HG03565 (cell line): Measurements from ENCODE around the gene COX4I2.
"Not testable (repeated sequence)": the region's sequence is repeated elsewhere in the genome, so short reads cannot be mapped to it uniquely, and the experiment has no call there.

Source experiments
- ATAC-seq: cut with Tn5 transposase; IDR thresholded peaks from one replicate; pipeline ENCODE4 v1.9.1; 2021; ENCODE audit warnings: mild to moderate bottlenecking, moderate library complexity; ENCODE audit not compliant: unreplicated experiment

The COX4I2 gene

DNA sequence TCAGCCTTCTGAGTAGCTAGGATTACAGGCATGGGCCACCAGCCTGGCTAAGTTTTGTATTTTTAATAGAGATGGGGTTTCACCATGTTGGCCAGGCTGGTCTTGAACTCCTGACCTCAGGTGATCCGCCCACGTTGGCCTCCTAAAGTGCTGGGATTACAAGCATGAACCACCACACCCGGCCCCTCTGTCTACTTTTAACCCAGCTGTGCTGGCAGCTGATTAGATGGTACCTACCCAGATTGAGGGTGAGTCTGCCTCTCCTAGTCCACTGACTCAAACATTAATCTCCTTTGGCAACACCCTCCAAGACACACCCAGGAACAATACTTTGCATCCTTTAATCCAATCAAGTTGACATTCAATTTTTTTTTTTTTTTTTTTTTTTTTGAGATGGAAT lies 10.4 kb downstream of the COX4I2 start:
- not testable (repeated sequence) for ATAC-seq

DNA sequence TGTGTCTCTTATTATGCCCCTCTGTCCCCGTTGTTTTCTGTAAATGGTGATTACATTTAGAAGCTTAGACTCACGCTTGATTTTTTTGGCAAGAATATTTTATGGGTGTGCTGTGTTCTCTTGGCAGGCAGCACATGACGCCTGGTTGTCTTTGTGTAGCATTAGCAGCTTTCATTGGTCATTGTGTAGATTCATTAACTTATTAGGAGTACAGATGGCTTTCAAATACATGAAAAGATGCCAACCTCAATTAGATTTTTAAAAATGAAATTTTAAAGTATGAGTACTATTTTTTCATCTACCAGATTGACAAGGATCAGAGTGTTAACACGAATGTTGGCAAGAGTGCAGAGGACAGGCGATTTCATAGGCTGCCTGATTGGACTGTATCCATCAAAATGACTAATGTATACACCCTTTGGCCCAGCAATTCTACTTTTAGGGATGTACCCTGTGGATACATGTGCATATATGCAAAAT lies 15.2 kb downstream of the COX4I2 start:
- ATAC-seq, result no peak

DNA sequence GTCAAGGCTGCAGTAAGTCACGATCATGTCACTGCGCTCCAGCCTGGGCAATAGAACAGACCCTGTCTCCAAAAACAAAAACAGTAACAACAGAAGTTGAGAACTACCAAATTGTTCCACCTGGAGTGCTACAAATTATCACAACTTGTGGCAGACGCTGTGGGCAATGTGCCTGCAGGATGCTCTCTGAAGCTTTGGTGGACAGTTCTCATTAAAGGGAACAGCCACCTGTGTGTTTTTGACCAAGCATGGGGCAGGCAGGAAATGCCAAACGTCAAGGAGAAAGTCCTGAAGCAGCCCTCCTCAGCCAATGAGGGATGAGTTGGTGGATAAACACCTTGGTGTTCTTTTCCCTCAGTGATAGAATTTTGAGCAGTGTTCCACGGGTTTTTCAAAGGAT lies 15.8 kb downstream of the COX4I2 start:
- ATAC-seq, result no peak

DNA sequence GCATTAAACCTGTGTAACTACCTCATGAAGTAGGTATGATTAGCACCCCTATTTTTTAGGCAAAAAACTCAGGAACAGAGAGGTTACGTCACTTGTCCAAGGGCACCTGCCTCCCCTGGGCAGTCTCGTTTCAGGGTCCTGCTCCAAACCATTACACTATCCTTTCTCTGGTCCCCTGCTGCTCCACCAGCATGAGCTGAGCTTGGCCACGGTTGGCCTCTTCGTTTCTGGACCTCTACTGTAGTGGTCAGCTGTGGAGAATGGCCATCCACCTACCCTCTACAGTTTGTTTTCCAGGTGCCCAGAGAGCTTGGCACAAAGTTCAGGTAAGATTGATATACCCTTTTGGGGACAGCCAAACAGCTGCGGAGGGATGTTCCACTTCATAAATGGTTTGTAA lies 16.8 kb downstream of the COX4I2 start:
- no peak for ATAC-seq

DNA sequence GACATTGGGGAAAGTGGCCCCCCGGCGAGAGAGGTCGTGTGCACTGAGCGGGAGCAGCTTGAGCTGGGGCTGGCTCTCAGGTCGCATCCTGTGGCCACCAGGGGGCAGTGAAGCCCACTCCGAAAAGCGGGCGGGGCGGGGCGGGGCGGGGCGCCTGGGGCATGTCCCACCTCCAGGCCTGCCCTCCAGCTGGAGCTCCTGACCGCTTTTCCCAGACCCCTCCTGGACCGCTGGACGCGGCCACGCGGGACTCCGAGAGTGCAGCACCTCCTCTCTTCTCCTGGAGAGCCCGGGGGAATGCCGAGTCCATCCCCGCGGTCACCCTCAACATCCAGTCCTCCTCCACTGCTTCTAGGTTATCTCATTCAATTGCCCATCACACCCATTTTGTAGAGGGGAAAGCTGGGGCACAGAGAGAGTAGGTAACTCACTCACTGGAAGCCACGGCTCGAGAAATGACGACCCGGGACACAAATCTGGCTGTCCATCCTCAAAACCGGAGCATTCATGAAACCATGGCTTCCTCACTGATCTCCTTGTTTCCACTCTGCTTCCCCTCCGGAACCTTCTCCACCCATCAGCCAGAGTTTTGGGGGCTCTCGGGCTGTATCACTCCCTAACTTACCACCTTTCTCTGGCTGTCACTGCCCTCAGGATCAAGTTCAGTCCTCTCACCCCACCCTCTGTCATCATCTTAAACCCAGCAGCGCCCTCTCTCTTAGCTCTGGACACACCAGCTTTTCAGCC lies 24.1 kb downstream of the COX4I2 start:
- peak; percentile 64 for ATAC-seq

DNA sequence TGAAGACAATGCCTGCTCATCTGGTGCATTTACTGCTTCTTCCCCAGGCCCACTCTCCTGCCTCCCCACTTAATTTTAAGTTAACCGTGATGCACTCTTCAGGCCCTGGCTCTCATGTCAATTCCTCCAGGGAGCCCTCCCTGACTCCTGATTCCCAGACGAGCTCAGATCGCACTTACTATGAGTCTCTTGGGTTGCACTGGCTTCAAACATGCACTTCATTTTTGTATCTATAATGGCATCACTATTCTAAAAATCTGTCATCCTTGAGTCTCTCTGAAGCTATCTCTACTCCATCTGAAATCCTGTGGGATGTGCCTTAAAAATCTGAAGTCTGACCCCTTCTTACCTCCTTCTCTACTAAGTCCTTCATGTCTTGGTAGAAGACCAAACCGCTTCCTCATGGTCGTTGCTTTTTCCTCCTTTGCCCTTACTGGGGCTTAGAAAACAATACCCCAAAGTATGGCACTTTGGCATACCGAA lies 24.7 kb downstream of the COX4I2 start:
- ATAC-seq, result no peak

DNA sequence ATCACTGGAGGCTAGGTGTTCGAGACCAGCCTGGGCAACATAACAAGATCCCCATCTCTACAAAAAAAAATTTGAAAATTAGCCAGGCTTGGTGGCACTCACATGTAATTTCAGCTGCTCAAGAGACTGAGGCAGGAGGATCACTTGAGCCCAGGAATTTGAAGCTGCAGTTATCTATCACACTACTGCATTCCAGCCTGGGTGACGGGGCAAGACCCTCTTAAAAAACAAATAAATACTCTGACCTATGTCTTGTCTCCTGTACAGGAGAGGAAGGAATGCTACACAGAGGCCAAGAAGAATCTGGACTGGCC lies 25.8 kb downstream of the COX4I2 start:
- ATAC-seq, result no peak

- no peak for ATAC-seq
These were observed 26.4 kb downstream of the COX4I2 start for GRCh38 chr20:31663838-31664695.

GRCh38 chr20:31664696-31665354 lies 27.1 kb downstream of the COX4I2 start:
- ATAC-seq, result no peak

- ATAC-seq, result no peak
These were observed 28.0 kb downstream of the COX4I2 start for GRCh38 chr20:31665753-31666152.

- no peak for ATAC-seq
These were observed 28.7 kb downstream of the COX4I2 start for GRCh38 chr20:31666258-31667042.

- ATAC-seq, result no peak
These were observed 29.9 kb downstream of the COX4I2 start for GRCh38 chr20:31667315-31668285.

DNA sequence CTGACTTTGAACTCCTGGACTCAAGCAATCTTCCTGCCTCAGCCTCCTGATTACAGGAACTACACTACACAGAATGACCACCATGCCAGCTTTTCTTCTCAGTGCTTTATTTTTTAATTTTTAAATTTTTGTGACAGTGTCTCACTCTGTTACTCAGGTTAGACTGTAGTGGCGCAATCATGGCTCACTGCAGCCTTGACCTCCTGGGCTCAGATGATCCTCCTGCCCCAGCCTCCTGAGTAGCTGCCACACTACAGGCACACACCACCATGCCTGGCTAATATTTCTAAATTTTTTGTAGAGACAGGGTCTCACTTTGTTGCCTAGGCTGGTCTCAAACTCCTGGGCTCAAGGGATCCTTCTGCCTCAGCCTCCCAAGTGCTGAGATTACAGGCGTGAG lies 31.2 kb downstream of the COX4I2 start:
- ATAC-seq, result not testable (repeated sequence)

DNA sequence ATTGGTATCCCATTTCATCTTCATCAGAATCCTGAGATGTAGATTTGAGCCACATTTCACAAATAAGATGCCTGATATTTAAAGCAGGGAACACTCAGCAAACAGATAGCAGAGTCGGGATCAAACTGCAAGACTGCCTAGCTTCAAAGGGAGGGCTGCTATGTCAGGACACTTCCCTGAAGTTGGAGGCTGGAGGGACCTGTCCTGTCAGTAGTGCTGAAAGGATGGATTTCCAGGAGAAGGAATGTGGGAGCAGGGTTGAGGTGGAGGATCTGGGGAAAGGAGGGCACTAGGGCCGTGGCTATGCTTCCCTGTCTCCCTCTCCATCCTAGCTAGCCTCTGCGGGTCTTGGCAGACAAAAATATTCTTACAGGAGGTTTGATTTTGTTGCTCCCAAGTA lies 32.2 kb downstream of the COX4I2 start:
- no peak for ATAC-seq

GRCh38 chr20:31670371-31671228 lies 32.9 kb downstream of the COX4I2 start:
- ATAC-seq, result no peak

DNA sequence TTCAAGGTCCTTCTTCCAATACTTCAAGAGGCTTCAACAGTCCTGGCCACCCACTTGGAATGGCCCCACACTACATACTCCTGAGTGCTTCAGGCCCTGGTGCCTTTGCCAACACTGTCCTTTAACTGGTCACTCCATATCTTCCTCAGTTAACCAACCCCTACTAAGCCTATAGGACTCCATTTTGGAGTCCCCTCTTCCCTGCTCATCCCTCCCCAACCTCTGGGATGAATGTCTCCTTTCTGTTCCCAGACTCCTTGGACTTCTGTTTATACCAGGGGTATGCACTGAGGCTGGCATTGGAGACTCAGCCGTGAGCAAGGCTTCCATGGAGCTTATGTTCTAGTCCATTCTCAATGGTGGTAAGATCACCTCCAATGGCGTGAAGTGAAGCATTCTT lies 33.6 kb downstream of the COX4I2 start:
- ATAC-seq, result no peak

DNA sequence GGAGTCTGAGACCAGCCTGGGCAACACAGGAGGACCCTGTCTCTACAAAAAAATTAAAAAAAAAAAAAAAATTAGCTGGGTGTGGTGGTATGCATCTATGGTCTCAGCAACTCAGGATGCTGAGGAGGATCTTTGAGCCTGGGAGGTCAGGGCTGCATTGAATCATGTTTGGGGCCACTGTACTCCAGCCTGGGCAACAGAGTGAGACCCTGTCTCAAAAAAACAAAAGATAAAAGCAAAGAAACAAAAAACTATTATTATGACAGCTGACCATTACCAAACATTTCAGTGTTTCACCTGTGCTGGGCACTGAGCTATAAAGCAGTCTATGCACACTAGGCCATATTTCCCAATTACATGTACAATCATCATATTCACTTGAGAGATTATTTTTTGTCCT lies 35.7 kb downstream of the COX4I2 start:
- ATAC-seq, result no peak

GRCh38 chr20:31673943-31674463 lies 36.3 kb downstream of the COX4I2 start:
- no peak for ATAC-seq
